Stimulated activated CD8-positive, alpha-beta memory T cell treated with anti-CD3 and anti-CD28 coated beads, Interleukin-4, amount 100 ng/mL, for 1 hour (primary cell): Measurements from ENCODE around the gene GK.
"Not testable (repeated sequence)": the region's sequence is repeated elsewhere in the genome, so short reads cannot be mapped to it uniquely, and the experiment has no call there.

Source experiments
- DNase-seq, 2 donors: peaks; one replicate each; pipeline ENCODE4 v3.0.0-alpha.2; 2020; ENCODE audit warnings: low read depth in 2 of 2, low spot score in 1 of 2

GK gene

GRCh38 chrX:30693999-30694650 lies 40.9 kb downstream of the GK start:
- DNase-seq: no peak

GRCh38 chrX:30702736-30703135 lies 49.5 kb downstream of the GK start:
- no peak for DNase-seq

GRCh38 chrX:30706216-30706775 lies 53.1 kb downstream of the GK start:
- DNase-seq: no peak

GRCh38 chrX:30712214-30712613 lies 59.0 kb downstream of the GK start:
- DNase-seq: no peak

- no peak for DNase-seq
Measured at GRCh38 chrX:30713061-30713525, 59.9 kb downstream of the GK start.

- DNase-seq: no peak
Measured at GRCh38 chrX:30714138-30714537, 60.9 kb downstream of the GK start.

GRCh38 chrX:30715976-30716375 lies 62.8 kb downstream of the GK start:
- DNase-seq: no peak

GRCh38 chrX:30733852-30734660 lies 80.8 kb downstream of the GK start:
- no peak for DNase-seq

GRCh38 chrX:30734782-30735181 lies 81.6 kb downstream of the GK start:
- no peak for DNase-seq

- DNase-seq: peak; percentile 9 to 35
Measured at GRCh38 chrX:30735839-30736238, 82.6 kb downstream of the GK start.

GRCh38 chrX:30741545-30741944 lies 88.3 kb downstream of the GK start:
- DNase-seq: no peak

GRCh38 chrX:30748342-30748960 lies 95.2 kb downstream of the GK start:
- no peak for DNase-seq

GRCh38 chrX:30751497-30751896 lies 98.3 kb downstream of the GK start:
- DNase-seq: no peak

- no peak for DNase-seq
Measured at GRCh38 chrX:30762755-30763154, 109.5 kb downstream of the GK start.

GRCh38 chrX:30773764-30774163 lies 120.5 kb downstream of the GK start:
- DNase-seq: not testable (repeated sequence)

- no peak for DNase-seq
Measured at GRCh38 chrX:30777575-30777974, 124.4 kb downstream of the GK start.

- no peak for DNase-seq
Measured at GRCh38 chrX:30779453-30780030, 126.3 kb downstream of the GK start.
